NCI-H2081 treated with DMSO at 0.1 percent for 48 hours (cell line): ENCODE data around the gene NEK10.

Source experiments
- DNase-seq: peaks from one replicate; lab custom pipeline; 2025; lab: John Stamatoyannopoulos, UW

Gene NEK10

GRCh38 chr3:27244374-27244773 lies 124.8 kb downstream of the NEK10 start:
- DNase-seq, result no peak

GRCh38 chr3:27239951-27240350 lies 129.2 kb downstream of the NEK10 start:
- DNase-seq, result no peak

GRCh38 chr3:27228805-27229204 lies 140.4 kb downstream of the NEK10 start:
- no peak for DNase-seq

GRCh38 chr3:27224197-27224596 lies 145.0 kb downstream of the NEK10 start:
- DNase-seq, result no peak

GRCh38 chr3:27221264-27221932 lies 147.8 kb downstream of the NEK10 start:
- DNase-seq, result no peak

GRCh38 chr3:27220166-27220565 lies 149.0 kb downstream of the NEK10 start:
- DNase-seq, result no peak

GRCh38 chr3:27219127-27219845 lies 149.9 kb downstream of the NEK10 start:
- DNase-seq, result no peak

GRCh38 chr3:27216955-27217552 lies 152.1 kb downstream of the NEK10 start:
- DNase-seq, result no peak

- DNase-seq, result no peak
These were observed 152.8 kb downstream of the NEK10 start for GRCh38 chr3:27216295-27216855.

- DNase-seq, result no peak
These were observed 155.7 kb downstream of the NEK10 start for GRCh38 chr3:27213450-27213849.

GRCh38 chr3:27209617-27210264 lies 159.4 kb downstream of the NEK10 start:
- no peak for DNase-seq

GRCh38 chr3:27208961-27209616 lies 160.1 kb downstream of the NEK10 start:
- no peak for DNase-seq

- DNase-seq, result no peak
These were observed 166.2 kb downstream of the NEK10 start for GRCh38 chr3:27202959-27203358.

GRCh38 chr3:27201492-27201891 lies 167.7 kb downstream of the NEK10 start:
- no peak for DNase-seq

GRCh38 chr3:27200721-27201489 lies 168.3 kb downstream of the NEK10 start:
- DNase-seq, result no peak

- no peak for DNase-seq
These were observed 174.2 kb downstream of the NEK10 start for GRCh38 chr3:27194861-27195483.

GRCh38 chr3:27193056-27193455 lies 176.1 kb downstream of the NEK10 start:
- no peak for DNase-seq

- no peak for DNase-seq
These were observed 183.2 kb downstream of the NEK10 start for GRCh38 chr3:27186013-27186412.

GRCh38 chr3:27185231-27185989 lies 183.8 kb downstream of the NEK10 start:
- no peak for DNase-seq

GRCh38 chr3:27184261-27184660 lies 184.9 kb downstream of the NEK10 start:
- DNase-seq, result no peak
